ENCODE measurements around the gene UBE2E1.

UBE2E1 gene

DNA sequence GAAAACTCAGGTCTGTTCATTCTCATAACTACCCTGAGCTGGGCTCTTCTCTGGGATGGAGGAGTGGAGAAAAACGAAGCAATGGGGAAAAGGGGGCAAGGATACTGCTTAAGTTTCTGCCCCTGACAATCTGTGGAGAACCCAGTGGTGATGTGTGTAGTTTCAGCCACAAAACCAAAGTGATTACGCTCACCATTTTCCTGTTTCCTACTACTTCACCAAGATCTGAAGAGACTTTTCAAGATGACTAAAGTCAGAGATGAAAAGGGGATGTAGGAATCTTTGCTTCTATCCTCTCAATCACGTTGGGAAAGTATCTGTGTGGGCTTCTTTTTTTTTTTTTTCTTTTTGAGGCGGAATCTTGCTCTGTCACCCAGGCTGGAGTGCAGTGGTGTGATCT, 8.3 kb upstream of the UBE2E1 start:
- DNase-seq, result no peak

DNA sequence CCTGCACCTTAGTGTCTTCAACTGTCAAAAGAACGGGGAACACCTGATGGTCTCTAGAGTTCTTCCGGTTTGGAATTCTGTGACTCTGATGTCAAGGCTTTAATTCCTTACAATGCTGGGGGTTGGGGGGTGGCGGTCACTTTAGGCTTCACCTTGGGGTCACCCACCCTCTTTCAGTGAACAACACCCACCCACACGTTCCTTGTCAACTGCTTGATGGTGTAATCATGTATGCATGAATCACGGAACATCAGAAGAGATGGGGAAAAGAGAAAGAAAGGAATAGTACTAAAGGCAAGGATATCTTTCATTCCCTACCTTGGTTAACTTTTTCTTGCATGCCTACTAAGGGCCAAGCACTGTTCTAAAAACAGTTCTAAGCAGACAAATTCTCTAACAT, 7.3 kb upstream of the UBE2E1 start:
- DNase-seq, result no peak

GRCh38 chr3:23798876-23799275, 6.9 kb upstream of the UBE2E1 start:
- no peak for DNase-seq

- DNase-seq, result peak; percentile 44
Observed at GRCh38 chr3:23800731-23801130, 5.0 kb upstream of the UBE2E1 start.

DNA sequence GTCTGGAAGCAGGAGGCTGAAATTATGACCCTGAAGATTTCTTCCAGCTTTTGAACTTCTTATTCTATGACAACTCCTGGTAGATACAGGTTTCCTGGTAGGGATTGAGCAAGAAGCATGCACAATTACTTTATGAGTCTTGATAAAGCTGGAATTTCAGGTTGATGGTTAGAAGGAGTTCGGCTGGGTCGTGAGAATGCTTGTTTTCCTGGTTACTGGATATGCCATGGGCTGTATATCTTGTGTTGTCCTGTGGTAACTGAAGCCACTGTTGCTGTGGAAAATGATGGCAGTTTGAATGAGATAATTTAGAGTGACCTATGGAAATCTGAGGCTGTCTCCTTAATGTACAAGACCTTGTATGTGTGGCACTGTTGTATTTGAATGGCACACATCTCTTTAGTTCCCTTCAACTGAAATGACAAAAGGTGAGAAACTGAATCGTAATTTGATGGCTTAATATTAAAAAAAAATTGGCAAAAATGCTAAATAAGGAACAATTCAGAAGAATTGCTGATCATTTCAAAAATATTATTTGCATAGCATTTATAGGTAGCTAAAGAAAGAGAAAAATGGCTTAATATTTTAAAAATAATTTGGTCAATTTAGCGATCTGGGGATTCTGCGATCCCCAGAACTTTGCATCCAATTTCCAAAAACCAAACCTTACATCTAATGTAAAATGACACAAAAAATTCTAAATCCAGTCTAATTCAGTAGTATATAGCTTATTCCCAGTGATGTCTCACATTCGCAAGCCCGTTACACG, 1.1 kb upstream of the UBE2E1 start:
- DNase-seq, result no peak

DNA sequence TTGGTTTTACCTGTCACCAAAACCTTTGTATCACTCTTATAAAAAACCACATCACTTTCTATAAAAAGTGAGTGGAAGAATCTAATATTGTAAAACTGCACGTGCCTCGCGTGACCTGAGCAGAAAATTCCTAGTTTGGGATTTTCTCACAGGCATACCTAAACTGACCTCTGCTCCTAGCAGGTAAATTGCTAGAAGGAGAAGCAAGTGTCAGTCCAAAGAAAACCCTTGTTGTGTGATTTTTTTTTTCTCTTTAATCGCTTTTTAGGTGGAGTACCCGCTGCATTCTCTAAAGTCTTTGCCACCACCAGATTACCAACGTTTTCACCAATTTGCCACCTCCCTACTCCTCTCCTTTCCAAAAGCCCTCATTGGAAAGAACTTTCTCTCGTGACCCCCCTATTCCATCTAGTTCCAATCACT, 534 bp upstream of the UBE2E1 start:
- no peak for DNase-seq

GRCh38 chr3:23806534-23807423, 1.0 kb downstream of the UBE2E1 start:
- peak; percentile 38 for DNase-seq

DNA sequence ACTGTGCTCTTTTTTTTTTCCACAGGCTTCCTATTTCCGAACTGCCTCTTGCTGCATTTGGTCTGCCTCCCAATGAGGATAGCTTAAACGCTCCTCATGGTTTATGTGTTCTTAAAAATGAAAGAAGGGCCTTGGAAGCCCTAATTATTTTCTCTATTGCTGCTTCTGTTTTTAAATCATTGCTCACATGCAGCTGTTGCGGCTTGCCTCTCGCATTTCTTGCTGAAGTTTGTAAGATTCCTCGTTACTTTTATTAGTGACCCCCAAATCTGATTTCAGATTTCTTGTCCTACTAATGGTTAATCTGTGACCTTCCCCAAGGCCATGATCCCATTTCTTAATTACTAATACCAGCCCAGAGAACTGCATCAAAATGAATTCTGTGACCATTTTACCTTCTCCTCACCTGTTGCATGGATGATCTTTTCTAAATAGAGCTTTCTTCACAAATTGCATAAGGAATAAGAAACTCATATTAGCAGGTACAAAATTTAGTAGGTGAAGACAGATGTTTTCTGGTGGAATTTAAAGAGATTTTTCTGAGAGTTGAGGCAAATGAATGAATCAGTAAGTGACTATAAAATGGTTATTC, 1.8 kb downstream of the UBE2E1 start:
- no peak for DNase-seq

DNA sequence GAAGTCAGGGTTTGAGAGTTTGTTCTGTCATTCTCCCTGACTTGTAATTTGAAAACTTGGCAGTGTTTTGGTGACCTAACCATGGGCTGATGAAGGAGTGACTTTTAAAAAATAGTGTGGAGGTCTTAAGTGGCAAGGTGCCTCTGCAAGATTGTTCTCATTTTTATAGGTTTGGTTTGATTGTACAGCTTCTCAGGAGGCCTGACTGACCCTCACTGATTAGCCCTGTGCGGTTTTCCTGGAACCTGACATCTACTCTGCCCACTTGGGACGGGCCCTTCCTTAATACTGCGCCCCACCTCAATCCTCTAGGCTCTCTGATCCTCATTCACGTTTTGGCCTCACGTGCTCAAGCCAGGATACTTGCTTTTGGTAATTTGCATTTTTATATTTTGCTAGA, 2.8 kb downstream of the UBE2E1 start:
- no peak for DNase-seq

GRCh38 chr3:23809294-23809693, 3.5 kb downstream of the UBE2E1 start:
- DNase-seq, result no peak

GRCh38 chr3:23809840-23810342, 4.1 kb downstream of the UBE2E1 start:
- peak; percentile 46 for DNase-seq

GRCh38 chr3:23810343-23811184, 4.8 kb downstream of the UBE2E1 start:
- peak; percentile 46 for DNase-seq

- DNase-seq, result no peak
Observed at GRCh38 chr3:23811185-23811527, 5.4 kb downstream of the UBE2E1 start.

DNA sequence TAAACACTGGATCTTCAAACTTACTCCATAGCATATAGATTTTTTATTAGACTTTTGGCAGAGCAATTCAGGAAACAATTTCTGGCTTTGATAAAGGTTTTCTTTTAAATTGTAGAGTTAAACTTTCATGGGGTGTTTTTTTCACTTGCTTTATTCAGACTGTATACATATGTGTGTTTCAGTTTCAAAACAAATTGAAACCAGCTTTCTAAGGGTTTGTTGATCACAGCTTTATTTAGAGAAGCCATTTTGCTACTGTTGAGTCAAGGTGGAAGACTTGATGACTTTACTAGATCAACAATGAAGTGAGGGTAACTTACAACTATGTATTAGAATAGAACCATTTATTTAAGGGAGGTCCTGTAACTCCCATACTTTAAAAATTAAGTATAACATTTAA, 6.2 kb downstream of the UBE2E1 start:
- no peak for DNase-seq

- no peak for DNase-seq
Observed at GRCh38 chr3:23815879-23816278, 10.1 kb downstream of the UBE2E1 start.

- DNase-seq, result no peak
Observed at GRCh38 chr3:23816721-23817120, 11.0 kb downstream of the UBE2E1 start.

- DNase-seq, result no peak
Observed at GRCh38 chr3:23817508-23818223, 11.9 kb downstream of the UBE2E1 start.

- peak; percentile 79 for DNase-seq
Observed at GRCh38 chr3:23819599-23820360, 14.0 kb downstream of the UBE2E1 start.

GRCh38 chr3:23820888-23821287, 15.1 kb downstream of the UBE2E1 start:
- no peak for DNase-seq

- no peak for DNase-seq
Observed at GRCh38 chr3:23821858-23822257, 16.1 kb downstream of the UBE2E1 start.

- no peak for DNase-seq
Observed at GRCh38 chr3:23822559-23822958, 16.8 kb downstream of the UBE2E1 start.

Data from midbrain (tissue), 1 donor.